Activated CD4-positive, CD25-positive, alpha-beta regulatory T cell treated with anti-CD3 and anti-CD28 coated beads, Interleukin-2, amount 50 U/mL, for 72 hours (primary cell): Measurements from ENCODE around the gene CDK5RAP3.
"Not testable (repeated sequence)": the region's sequence is repeated elsewhere in the genome, so short reads cannot be mapped to it uniquely, and the experiment has no call there.

Experiments
- DNase-seq: peaks from one replicate; pipeline ENCODE4 v3.0.0; 2021

CDK5RAP3 gene

DNA sequence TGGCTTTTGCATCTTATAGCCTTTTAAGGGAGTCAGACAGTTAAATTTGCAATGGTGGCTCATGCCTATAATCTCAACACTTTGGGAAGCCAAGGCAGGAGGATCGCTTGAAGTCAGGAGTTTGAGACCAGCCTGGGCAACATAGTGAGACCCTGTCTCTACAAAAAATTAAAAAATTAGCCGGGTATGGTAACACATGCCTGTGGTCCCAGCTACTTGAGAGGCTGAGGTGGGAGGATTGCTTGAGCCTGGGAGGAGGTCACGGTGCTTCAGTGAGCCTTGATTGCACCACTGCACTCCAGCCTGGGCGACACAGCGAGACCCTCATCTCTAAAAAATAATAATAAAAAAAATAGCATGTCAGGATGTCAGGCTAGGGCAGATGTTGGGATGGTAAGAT, 30.7 kb downstream of the CDK5RAP3 start:
- DNase-seq = not testable (repeated sequence)

DNA sequence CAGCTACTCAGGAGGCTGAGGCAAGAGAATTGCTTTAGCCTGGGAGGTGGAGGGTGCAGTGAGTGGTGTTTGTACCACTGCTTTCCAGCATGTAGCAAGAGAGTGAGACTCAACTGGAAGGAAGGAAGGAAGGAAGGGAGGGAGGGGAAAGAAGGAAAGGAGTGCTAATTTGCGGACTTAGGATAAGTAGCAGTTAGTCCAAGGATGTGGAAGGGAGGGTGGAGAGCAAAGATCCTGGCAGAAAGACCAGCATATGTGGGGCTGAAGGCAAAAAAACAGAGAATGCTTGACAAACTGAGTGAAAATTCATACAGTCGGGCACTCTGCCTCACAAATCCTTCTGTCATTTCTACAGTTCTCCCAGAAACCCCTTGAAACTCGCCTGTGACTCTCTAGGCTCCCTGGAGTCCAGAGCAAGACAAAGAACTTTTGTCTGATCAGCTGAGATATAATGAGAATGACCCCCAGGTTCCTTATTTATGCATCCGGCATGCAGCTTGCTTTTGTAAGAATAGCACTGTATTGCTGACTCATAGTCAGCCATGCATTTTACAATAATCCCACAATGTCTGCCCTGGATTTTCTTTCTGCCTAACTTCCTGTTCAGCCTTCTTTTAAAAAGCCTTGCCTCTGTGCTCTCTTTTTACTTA, 31.5 kb downstream of the CDK5RAP3 start:
- no peak for DNase-seq

DNA sequence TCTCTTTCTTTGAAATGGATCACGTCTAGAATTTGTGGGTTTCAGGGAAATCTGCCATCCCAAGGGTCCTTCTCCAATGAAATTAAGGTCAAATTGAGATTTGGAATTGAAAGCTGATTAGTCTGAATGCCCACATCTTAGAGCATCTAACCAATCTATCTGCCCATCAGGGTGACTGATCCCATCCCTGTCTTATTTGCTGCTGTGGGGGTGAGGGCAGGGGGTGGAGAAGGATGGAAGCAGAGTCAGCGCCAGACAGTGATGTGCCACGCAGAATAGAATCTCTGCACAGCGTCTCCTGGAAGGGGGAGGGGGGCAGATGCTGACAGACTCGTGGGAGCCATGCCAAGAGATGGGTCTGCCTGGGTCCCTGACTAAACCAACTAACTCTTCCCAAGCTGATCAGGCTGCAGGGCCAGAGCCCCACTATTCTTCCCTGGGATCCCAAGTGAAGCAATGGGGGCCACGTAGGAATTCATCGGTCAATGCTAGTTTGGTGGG, 32.1 kb downstream of the CDK5RAP3 start:
- no peak for DNase-seq

DNA sequence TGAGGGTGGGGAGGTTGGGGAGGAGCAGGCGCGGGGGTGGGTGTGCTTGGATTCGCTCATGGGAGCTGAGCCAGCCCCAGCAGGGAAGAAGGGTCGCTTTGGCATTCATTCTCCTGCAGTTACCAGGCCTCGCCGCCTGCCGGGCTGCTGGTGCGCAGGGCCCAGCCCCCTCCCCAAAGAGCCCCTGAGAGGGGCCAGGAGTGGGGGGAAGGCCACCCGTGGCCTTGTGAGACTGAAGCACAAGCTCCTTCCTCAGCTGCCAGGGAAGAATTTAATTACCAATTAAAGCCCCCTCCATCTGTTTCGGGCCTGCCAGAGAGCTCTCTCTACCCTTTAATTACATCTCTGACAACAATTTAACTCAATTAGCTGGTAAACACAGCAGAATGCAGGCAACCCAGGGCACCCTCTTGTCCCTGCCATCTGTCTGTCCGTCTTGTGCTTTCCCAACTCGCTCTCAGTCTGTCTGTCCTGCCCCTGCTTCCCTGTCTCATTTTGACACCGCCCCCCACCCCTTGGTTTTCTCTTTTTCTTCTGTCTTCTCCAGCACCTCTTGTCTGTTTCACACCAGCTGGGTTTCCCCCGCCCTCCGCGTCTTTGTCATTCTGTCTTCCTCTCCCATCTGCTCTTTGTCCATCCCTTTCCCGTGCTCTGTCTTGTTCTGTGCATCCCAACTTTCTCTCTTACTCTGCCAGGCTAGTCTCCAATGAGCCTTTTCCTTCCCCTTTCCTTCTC, 32.7 kb downstream of the CDK5RAP3 start:
- DNase-seq = no peak

DNA sequence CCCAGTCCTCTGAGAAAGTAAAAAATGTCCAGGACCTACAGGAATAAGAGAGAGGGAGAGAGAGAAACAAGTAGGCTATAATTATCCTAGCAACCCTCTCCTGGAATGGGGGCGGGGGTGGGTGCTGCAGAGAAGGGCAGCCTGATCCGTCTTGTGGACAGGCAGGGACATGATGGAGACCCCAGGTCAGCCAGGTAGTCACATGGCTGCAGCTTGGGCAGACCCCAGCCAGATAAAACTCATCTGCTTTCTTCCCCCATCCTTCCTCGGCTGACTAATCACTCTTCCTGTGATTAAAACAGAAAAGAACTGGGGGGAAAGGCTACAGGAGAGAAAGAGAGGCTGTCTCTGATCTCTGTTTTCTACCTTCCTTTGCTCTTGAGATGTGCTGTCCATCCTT, 34.1 kb downstream of the CDK5RAP3 start:
- DNase-seq = no peak

DNA sequence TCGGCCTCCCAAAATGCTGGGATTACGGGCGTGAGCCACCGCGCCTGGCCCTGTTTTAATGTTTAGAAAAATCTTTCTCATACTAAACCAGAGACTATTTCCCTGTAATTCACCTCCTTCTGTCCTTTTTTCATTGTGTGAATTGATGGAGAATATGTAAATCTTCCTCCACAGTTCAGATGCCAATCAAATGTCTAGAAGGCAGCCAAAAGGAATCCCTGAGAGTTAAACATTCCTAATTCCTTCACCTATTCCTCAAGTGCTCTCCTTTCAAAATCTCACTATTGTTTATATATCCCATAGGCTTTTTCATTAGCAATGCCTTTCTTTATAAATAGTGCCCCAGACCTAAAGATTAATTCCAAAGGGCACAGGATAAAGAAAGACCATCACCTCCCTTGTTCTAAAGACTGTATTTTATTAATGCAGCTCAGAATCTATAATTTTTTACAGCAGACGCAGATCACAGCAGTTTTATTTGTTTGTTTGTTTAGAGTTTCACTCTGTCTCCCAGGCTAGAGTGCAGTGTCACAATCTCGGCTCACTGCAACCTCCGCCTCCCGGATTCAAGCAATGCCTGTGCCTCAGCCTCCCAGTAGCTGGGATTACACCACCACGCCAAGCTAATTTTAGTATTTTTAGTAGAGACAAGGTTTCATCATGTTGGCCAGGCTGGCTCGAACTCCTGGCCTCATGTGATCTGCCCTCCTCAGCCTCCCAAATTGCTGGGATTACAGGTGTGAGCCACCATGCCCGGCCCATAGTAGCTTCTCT, 36.2 kb downstream of the CDK5RAP3 start:
- DNase-seq = no peak

DNA sequence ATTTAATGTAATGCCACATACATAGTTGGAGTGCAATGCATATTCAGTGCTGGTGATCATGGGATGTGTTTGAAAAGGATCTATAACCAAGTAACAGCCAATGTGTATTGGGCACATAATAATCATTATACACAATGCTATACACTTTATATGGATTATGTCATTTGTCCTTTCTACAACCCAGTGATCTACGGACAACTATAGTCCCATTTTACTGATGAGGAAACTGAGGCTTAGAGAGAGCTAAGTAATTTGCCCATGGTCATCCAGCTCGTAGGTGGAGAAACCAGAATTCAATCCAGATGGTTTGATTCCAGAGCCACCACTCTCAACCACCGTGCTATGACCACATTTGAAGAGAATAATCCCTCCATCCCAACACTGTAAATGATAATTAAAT, 39.3 kb downstream of the CDK5RAP3 start:
- DNase-seq = no peak

DNA sequence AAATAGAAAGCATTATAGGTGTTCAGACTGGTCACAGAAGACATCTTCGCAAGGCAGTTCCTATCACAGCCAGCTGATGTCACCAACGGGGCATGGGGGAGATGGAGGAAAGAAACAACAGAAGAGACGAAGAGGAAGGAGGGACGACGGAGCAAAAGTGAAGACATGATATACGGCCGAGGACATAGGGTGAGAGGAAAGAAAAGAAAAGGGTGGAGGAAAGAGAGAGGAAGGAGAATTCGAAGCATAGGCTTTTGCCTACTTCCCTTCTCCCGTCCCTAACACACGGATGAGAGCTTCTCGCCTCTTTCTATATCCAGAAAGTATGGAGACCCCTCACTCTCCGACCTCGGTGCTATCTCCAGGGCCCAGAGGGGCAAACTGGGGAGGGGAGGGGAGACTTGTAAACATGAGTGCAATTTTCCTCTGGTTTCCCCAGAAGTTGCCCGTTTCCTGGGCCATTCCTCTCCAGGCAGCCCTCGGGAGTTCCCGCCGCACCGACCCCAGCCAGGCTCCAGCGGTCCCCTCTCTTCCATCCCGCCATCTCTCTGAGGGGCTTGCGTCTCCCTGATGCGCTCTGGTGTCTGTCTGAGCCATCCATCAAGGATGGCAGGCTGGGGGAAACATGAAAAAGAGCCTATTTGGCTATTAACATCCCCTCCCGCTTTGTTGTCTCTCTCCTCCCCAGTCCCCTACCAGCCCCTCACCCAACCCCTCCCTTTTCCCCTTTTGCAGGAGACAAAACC, 40.7 kb downstream of the CDK5RAP3 start:
- no peak for DNase-seq

DNA sequence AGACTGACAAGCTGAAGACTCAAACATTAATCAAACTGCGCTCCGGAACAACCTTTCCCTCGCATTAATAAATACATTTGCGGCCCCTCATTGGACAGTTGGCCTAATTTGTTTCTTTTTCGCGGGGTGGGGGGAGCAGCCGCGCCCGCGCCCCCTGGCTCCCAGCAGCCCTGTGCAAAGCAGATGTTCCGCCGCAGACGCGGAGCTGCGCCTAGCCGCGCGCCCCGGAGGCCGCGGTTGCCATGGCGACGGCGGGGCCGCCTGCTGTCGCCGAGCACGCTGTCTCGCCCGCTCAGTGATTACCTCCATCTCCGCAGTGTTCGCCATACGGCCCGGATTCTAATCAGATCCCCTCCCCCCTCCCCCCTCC, 41.2 kb downstream of the CDK5RAP3 start:
- DNase-seq = peak; percentile 59

DNA sequence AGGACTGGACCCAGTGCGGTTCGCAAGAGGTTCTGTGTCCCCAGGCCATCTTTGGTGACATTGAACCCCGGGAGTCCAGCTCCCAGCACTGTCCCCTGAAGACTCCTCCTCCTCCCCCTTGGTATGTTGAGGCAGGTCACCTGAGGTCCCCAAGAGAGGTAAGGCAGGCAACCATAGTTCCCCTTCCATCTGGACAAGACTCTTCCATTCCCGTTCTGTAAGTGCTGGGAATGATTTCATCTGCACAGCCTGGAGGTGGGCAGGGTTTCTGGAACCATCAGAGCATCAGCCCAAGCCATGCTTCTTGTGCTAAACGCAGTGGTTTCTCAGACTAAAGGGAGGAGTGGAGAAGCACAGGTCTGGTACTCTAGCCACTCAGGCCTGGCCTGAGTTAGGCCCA, 41.7 kb downstream of the CDK5RAP3 start:
- no peak for DNase-seq

DNA sequence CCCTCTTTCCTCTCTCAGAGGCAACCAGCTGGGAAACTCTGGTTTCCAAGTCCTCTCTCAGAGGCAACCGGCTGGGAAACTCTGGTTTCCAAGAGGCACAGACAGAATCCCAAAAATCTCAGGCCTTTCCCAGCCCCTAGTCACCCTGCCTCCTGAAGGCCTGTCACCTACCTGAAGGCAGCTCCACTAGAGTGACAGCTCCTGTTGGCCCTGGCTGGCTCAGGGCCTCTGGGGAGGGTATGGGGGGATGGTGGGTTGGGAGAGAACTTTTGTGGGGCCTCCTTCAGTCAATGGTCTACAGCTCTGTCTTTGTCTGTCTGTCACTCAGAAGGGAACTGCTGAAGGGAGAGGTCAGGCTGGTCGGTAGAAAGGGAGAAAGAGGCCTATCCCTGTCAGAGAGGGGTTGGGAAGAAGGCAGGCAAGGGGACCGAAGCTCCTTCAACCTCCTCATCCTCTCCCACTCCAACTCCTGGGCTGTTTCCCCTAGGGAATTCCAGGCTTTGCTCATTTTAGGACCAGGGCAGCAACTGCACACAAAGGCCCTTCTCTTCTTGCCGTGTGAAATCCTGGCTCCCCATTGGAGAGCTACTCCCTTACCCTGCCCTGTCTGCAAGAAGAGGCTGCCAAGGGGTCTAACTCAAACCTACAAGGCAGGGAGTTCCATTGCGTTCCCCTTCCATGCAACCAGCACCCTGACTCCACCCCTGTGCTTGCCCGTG, 43.1 kb downstream of the CDK5RAP3 start:
- no peak for DNase-seq

DNA sequence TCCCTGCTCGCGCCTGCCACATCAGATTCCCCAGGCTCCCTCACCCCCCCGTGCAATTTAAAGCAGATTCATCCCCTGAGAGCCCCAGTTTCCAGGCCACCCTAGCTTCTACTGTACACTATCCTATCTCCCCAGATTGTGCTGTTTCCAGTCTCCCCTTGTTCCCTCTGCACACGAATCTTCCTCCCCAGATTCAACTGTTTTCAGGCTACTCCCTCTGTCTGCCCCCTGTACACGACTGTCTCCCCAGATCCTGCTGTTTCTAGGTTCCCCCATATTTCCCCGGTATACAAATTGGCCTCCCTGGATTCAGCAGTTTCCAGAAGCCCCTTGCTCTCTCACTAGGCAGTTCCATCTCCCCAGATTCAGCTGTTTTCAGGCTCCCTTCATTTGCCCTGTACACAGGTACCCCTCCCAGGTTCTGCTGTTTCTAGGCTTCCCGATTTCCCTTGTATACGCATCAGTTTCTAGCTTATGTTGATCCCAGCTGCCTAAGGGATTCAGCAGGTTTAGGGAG, 43.7 kb downstream of the CDK5RAP3 start:
- no peak for DNase-seq

DNA sequence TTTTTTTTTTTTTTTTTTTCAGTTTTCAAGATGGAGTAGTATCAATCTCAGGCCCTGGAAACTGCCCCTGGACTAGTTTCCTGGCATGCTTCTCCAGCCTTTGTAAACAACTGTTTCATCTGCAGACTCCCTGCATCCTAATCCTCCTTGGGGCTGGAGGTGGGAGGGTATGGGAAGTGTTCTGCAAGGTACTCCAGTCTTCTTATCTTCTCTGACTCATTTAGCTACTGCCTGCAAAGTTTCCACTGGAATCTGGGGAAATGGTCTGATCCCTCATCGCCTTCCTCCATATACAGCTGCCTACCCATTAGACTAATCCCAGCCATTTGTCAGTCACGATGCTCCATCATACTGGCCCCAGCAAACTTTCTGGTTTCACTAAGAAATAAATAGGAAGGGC, 45.2 kb downstream of the CDK5RAP3 start:
- DNase-seq = no peak

DNA sequence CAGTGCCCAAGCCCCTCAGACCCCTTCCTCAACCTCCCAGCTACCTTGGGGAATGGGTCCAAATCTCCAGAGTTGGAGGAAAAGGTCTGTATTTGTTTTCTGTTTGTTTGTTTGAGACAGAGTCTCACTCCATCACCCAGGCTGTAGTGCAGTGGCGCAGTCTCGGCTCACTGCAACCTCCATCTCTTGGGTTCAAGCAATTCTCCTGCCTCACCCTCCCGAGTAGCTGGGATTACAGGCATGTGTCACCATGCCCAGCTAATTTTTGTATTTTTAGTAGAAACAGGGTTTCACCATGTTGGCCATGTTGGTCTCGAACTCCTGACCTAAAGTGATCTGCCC, 46.9 kb downstream of the CDK5RAP3 start:
- not testable (repeated sequence) for DNase-seq

DNA sequence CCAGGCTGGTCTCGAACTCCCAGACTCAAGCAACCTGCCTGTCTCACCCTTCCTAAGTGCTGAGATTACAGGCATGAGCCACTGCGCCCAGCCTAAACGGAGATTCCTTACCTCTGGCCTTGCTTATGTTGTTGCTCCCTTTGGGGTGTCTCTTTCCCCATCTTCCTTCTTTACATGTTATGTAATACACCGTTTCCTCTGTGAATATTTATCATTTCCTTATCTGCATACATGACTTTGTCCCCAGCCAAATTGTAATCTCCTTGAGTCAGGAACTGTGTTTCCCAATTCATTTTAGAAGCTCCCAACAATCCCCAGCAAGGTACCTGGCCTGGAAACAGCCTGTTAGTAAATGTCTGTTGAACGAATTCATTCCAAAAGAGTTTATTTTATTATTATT, 51.0 kb downstream of the CDK5RAP3 start:
- no peak for DNase-seq

DNA sequence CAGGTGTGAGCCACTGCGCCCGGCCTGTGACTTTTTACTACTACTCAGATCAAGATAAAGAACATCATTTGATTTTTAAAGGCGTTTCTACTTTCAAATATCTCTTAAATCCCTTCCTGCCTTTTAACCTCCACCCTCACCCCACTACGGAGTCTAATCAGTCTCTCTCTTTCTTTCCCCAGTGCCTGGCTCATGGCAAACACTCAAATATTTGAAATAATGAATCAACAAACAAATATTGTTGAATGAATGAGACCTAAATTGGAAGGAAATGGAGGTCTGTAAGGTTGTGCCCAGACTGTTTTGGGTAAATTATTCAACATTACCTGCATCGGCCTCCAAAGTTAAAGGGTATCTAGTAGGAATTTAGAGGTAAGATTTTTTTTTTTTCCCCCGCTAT, 52.0 kb downstream of the CDK5RAP3 start:
- DNase-seq = no peak

DNA sequence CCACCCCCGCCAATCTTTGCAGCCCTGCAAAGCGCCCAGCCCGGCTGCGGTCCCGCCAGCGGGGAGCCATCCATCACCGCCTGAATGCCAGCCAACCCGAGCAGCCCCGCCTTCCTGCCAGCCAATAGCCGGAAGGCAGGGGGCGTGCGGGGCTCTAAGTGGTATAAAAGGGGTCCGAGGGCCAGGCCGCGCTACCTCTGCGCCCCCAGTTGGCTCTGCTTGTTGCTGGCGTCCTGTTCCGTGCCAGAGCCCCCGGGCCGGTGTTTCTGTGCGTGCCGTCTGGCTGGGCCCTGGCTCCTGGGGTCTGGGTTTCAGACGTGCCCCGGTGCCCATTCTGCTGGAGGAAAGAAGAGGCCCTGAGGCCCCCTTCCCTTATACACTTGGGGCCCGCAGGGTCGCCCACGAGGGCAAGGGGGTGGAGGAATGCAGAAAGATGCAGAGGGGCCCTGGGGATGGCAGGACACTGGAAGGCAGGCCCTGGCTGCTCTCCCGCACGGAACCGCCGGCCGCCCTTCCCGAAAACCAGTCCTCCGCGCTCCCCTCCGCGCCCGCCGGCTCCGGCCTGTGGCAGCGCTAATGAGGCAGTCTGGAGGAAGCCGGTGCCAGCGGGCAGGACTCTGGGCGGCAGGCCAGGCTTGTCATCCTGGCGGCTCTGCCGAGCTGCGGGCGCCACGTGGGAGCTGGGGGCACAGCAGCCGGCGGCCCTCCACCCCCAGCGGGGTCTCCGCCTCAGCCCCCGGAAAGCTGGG, 52.7 kb downstream of the CDK5RAP3 start:
- DNase-seq = peak; percentile 51

DNA sequence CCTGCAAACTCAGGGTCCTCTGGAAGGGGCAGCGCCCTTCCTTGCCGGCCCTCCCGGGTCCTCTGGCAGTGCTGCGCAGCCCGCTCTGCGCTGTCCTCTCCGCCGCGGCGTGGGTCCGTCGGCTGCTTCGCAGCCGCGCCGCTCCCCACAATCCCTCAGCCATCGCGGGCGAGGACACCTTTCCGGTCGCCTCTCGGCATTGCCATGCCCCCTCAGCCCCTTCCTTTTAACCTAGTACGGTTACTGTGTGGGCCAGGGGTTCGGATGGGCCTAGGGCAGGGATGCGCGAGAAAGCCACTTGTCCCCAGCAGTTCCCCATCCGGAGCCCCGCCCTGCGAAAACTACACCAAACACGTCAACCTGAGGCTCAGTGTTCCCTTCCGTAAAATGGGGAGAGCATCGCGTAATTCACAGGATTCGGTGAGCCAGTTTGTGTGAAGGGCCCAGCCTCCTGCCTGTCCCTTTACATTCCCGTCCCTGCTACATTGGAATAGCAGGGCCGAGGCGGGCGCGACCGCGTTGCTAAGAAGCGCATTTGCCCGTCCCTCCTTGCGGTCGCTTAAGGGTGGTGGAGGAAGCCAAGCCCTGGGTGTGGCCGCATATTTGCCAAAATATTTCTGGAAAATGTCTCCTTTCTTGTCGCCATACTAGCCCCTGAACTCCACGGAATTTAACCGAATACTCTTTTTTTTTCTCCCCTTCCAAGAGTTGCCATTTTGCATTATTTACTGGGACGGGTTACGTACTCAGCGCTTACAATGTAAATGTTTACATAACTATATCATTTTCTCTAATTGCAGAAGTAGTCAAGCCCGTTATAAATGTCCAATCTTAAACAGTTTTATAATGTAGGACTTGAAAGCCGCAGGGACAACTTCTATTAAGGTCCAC, 53.5 kb downstream of the CDK5RAP3 start:
- peak; percentile 47 for DNase-seq

DNA sequence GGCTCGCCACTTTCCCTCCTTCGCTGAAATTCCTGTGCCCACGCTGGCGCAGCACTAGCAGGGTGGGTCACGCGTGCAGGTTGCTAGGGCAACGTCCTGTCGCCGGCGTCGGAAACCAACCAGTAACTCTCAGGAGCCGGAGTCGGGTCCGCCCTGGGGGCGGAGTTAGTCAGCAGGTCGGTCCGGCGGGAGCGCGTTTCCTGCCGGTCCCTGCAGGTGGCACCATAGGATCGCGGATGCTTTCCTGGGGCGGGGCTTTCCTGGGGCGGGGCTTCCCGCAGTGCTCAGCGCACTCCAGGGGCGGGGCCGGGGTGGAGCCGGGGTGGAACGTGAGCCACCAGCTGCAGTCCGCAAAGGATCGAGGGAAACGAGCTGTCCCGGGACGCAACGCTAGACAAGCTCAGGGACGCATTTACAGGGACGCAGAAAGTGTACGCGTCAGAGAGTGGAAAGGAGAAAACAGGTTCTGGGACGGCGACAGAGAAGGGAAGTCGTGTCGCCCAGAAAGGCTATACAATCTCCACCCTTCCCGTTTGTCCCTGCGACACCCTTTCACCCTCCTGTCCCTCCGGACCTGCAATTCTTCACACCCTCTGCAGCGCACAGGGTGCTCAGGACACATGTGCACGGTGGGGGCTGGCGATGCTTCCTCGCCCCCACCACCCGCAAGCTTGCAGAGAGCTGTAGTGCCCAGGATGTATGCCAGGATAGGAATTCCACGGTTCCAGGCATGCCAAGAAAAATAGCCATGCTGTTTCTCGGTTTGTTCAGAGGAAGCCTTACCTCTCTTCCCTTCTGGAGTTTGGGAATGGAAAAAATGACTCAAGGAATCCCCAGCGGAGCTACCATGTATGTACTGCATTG, 54.4 kb downstream of the CDK5RAP3 start:
- peak; percentile 98 for DNase-seq
